HG03469 (cell line): Measurements from ENCODE around the gene ZNF556.

Source experiments
- ATAC-seq: cut with Tn5 transposase; IDR thresholded peaks from one replicate; pipeline ENCODE4 v1.9.1; 2021; ENCODE audit warnings: mild to moderate bottlenecking, moderate library complexity, moderate number of reproducible peaks; ENCODE audit not compliant: unreplicated experiment

Gene ZNF556

GRCh38 chr19:2867025-2867991 is at the start of gene ZNF556:
TSS of gene ZNF556 (plus strand) at chr19:2867335. CDS start at chr19:2867422, 87 bp downstream.
- ATAC-seq: no peak

GRCh38 chr19:2819540-2820111 is 47.5 kb upstream of the ZNF556 start, which contains the start of gene ZNF554:
TSS of gene ZNF554 (plus strand) at chr19:2819868. CDS start at chr19:2820072, 204 bp downstream.
- peak; percentile 53 for ATAC-seq

GRCh38 chr19:2820112-2820702 is 46.9 kb upstream of the ZNF556 start:
- ATAC-seq: no peak

GRCh38 chr19:2822846-2823245 is 44.3 kb upstream of the ZNF556 start:
- no peak for ATAC-seq

GRCh38 chr19:2823646-2824045 is 43.5 kb upstream of the ZNF556 start:
- no peak for ATAC-seq

- ATAC-seq: no peak
Observed at GRCh38 chr19:2824129-2824528, 43.0 kb upstream of the ZNF556 start.

GRCh38 chr19:2827022-2827421 is 40.1 kb upstream of the ZNF556 start:
- no peak for ATAC-seq

GRCh38 chr19:2827840-2828489 is 39.2 kb upstream of the ZNF556 start:
- no peak for ATAC-seq

- ATAC-seq: no peak
Observed at GRCh38 chr19:2834294-2834871, 32.8 kb upstream of the ZNF556 start.

- no peak for ATAC-seq
Observed at GRCh38 chr19:2837430-2837829, 29.7 kb upstream of the ZNF556 start.

- ATAC-seq: peak; percentile 68
Observed at GRCh38 chr19:2840794-2841791, 26.0 kb upstream of the ZNF556 start, which contains the start of gene ZNF555. TSS of gene ZNF555 (plus strand) at chr19:2841475. CDS start at chr19:2841573, 98 bp downstream.

GRCh38 chr19:2841855-2842574 is 25.1 kb upstream of the ZNF556 start:
- ATAC-seq: peak; percentile 7

GRCh38 chr19:2845107-2845506 is 22.0 kb upstream of the ZNF556 start:
- ATAC-seq: no peak

GRCh38 chr19:2846180-2846894 is 20.8 kb upstream of the ZNF556 start:
- no peak for ATAC-seq

- ATAC-seq: no peak
Observed at GRCh38 chr19:2847507-2847906, 19.6 kb upstream of the ZNF556 start.

GRCh38 chr19:2848616-2849015 is 18.5 kb upstream of the ZNF556 start:
- ATAC-seq: no peak

GRCh38 chr19:2850256-2850925 is 16.7 kb upstream of the ZNF556 start:
- ATAC-seq: no peak

GRCh38 chr19:2852598-2852997 is 14.5 kb upstream of the ZNF556 start:
- no peak for ATAC-seq
